Sigmoid colon (tissue), 7 donors: ENCODE measurements around the gene DAPL1. TPM values are rescaled to one million over a fixed set of nuclear protein-coding genes. Genes with fewer than 3 reads are reported as not detected.

ENCODE experiments used
- DNase-seq: peaks from one replicate; pipeline ENCODE4 v3.0.0-alpha.2; 2019
- H3K27ac ChIP-seq, 4 donors: fragments of 200-600 bp; sonication (generic); one replicate each; pipeline ENCODE4 v1.5.1; 2016 to 2019; ENCODE audit warnings: mild to moderate bottlenecking in 1 of 4
- H3K27me3 ChIP-seq, 3 donors: fragments of 200-600 bp; sonication (generic); one replicate each; pipeline ENCODE4 v1.5.1; 2019; ENCODE audit warnings: mild to moderate bottlenecking in 1 of 3
- H3K36me3 ChIP-seq, 4 donors: fragments of 200-600 bp; sonication (generic); one replicate each; pipeline ENCODE4 v1.5.1; 2016 to 2019
- H3K4me1 ChIP-seq, 4 donors: fragments of 200-600 bp; sonication (generic); one replicate each; pipeline ENCODE4 v1.5.1; 2017 to 2019
- H3K4me3 ChIP-seq, 4 donors: fragments of 200-600 bp; sonication (generic); one replicate each; pipeline ENCODE4 v1.5.1; 2017 to 2019; ENCODE audit warnings: mild to moderate bottlenecking in 2 of 4, moderate library complexity in 1 of 4
- H3K9me3 ChIP-seq, 4 donors: fragments of 200-600 bp in 3 of 4; sonication (generic) in 3 of 4; one replicate each; pipeline versions ENCODE4 v1.5.1 to v1.6.1; 2013 to 2019
- EP300 ChIP-seq, 4 donors: sonication (generic); formaldehyde crosslinking; IDR thresholded peaks; one replicate each; pipeline ENCODE4 v1.6.1; 2017; ENCODE audit warnings: antibody characterized with exemption in 4 of 4
- POLR2A ChIP-seq, 2 donors: fragments of 450-650 bp; IDR thresholded peaks; one replicate each; pipeline ENCODE4 v1.6.1; 2016; ENCODE audit warnings: antibody characterized with exemption in 2 of 2, mild to moderate bottlenecking in 2 of 2, moderate library complexity in 2 of 2
- POLR2AphosphoS5 ChIP-seq, 4 donors: sonication (generic); formaldehyde crosslinking; IDR thresholded peaks; one replicate each; pipeline ENCODE4 v1.6.1; 2017; ENCODE audit warnings: antibody characterized with exemption in 4 of 4
- WGBS, 2 donors: extraction: QIAGEN DNeasy Blood & Tissue Kit; methylation state at CpG; one replicate each; pipeline ENCODE4 v1.1.7; 2013; 5-methylcytosine and 5-hydroxymethylcytosine counted together
- intact Hi-C: fragments of 100-400 bp; cut with DNase I; formaldehyde crosslinking; loops from one replicate; pipeline ENCODE4 v1.15.1; 2023
- polyA plus RNA-seq, 3 donors: library from polyadenylated mRNA; stranded (reverse); fragments of 200-250 nt; gene quantifications; one replicate each; pipeline ENCODE4 v1.2.3, GENCODE V29; 2013
- total RNA-seq, 4 donors: library from RNA; depleted of rRNA; stranded (reverse); fragments of >200 nt; gene quantifications; one replicate each; pipeline ENCODE4 v1.1.0, GENCODE V29; 2016
- TF ChIP-seq, protein P1 (sequence below), 4 experiments: fragments of 450-650 bp in 3 of 4; fragments of 200-600 bp in 1 of 4; IDR thresholded peaks; one replicate each; pipeline ENCODE4 v1.5.1; 2016 to 2019; ENCODE audit warnings: antibody characterized with exemption in 4 of 4, mild to moderate bottlenecking in 3 of 4, moderate library complexity in 2 of 4
- donor health status: healthy with polysubstance abuse.
- donor health status: Bipolar disorder and iron deficiency.
- donor health status: healthy.

DAPL1 gene
- total and polyA plus RNA-seq, 7 donors, result 1.2 to 6.0 (median 4.1) TPM; not detected in 2

DNA sequence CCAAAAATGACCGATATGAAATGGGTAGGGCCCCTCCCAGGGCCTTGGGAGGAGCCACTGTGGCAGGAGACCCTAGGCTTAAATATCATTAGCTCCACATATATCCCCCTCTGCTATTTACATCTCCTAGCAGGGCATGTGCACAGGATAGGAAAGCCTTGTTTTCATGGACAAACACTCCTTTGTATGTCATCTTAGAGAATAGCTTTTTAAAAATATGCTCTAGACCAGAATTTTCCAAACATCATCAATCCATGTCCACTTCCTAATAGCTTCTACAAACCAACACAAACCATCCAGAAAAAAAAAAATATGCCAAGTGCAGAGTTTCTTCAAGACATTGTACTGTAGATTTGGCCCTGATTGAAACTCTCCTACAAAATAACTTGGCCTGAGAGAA lies 10.8 kb downstream of the DAPL1 start:
- H3K27ac ChIP-seq, result no peak overlapping the region
- no peak for DNase-seq
- intact Hi-C loops, result no loop called here
- WGBS, 2 donors, result 53 to 89% methylated on average over 1 of the region's 1 CpG
- no peak overlapping the region for H3K4me3 ChIP-seq
- no peaks in the 10 kb centered on the region for H3K9me3 ChIP-seq
- no peak for TF ChIP-seq EP300 (IDR thresholded peaks at IDR 0.05)
- no peak for TF ChIP-seq POLR2AphosphoS5 (IDR thresholded peaks at IDR 0.05)
- no peak for TF ChIP-seq POLR2A (IDR thresholded peaks at IDR 0.05)
- TF ChIP-seq, protein P1, sequence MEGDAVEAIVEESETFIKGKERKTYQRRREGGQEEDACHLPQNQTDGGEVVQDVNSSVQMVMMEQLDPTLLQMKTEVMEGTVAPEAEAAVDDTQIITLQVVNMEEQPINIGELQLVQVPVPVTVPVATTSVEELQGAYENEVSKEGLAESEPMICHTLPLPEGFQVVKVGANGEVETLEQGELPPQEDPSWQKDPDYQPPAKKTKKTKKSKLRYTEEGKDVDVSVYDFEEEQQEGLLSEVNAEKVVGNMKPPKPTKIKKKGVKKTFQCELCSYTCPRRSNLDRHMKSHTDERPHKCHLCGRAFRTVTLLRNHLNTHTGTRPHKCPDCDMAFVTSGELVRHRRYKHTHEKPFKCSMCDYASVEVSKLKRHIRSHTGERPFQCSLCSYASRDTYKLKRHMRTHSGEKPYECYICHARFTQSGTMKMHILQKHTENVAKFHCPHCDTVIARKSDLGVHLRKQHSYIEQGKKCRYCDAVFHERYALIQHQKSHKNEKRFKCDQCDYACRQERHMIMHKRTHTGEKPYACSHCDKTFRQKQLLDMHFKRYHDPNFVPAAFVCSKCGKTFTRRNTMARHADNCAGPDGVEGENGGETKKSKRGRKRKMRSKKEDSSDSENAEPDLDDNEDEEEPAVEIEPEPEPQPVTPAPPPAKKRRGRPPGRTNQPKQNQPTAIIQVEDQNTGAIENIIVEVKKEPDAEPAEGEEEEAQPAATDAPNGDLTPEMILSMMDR (IDR thresholded peaks at IDR 0.05), result no peak
- H3K27me3 ChIP-seq, result no peaks in the 10 kb centered on the region
- no peaks in the 10 kb centered on the region for H3K4me1 ChIP-seq
- no peaks in the 10 kb centered on the region for H3K36me3 ChIP-seq

DNA sequence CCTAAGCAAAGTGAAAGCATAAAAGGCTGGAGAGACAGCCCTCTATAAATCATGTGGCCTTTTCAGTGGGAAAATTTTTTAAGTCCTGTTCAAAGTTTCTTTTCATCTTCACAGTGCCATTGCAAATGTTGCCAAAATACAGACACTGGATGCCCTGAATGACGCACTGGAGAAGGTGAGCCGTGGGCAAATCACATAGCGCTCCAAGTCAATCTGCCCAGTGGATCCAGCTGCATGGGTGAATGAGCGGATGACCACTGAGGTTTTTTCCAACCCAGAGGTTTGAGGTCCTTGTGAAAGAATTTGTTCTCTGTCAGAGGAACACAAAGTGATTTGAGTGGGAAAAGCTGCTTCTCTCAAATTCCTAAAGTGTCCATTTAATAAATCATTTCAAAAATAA lies 11.8 kb downstream of the DAPL1 start:
- 94 to 95% methylated on average over 4 of the region's 4 CpGs for WGBS, 2 donors
- Histone ChIP-seq H3K4me3 (no peak overlapping the region), H3K36me3 (no peaks in the 10 kb centered on the region), H3K4me1 (no peaks in the 10 kb centered on the region), H3K27ac (no peak overlapping the region), H3K27me3 (no peaks in the 10 kb centered on the region), H3K9me3 (no peaks in the 10 kb centered on the region)
- DNase-seq, result no peak
- TF ChIP-seq, protein P1 (IDR thresholded peaks at IDR 0.05), result no peak
- TF ChIP-seq POLR2A (IDR thresholded peaks at IDR 0.05), result no peak
- no peak for TF ChIP-seq EP300 (IDR thresholded peaks at IDR 0.05)
- intact Hi-C loops, result no loop called here

DNA sequence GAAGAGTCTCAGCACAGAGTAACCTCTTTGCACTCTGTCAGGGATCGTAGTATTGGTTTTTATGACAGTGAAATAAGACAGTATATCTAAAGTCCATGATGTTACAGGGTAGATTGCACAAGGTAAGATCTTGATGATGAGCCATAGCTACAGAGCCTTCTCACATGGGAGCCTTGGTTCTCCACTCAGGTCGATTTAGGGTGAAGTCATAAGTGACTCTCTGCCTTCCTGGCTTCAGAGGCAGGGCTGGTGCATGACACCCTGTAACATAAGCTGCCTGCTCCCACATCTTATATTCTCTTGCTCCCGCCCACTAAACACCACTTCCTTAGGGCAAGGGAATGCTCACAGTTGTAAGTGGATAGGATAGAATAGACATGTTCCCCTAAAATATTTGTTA lies 13.3 kb downstream of the DAPL1 start:
- WGBS, 2 donors, result 88 to 91% methylated on average over 3 of the region's 3 CpGs
- Histone ChIP-seq H3K4me3 (no peak overlapping the region), H3K9me3 (no peaks in the 10 kb centered on the region), H3K27ac (no peak overlapping the region), H3K27me3 (no peaks in the 10 kb centered on the region), H3K4me1 (no peaks in the 10 kb centered on the region), H3K36me3 (no peaks in the 10 kb centered on the region)
- intact Hi-C loops, result no loop called here
- no peak for DNase-seq
- TF ChIP-seq, protein P1 (IDR thresholded peaks at IDR 0.05), result no peak
- no peak for TF ChIP-seq POLR2AphosphoS5 (IDR thresholded peaks at IDR 0.05)
- TF ChIP-seq EP300 (IDR thresholded peaks at IDR 0.05), result no peak
- no peak for TF ChIP-seq POLR2A (IDR thresholded peaks at IDR 0.05)

DNA sequence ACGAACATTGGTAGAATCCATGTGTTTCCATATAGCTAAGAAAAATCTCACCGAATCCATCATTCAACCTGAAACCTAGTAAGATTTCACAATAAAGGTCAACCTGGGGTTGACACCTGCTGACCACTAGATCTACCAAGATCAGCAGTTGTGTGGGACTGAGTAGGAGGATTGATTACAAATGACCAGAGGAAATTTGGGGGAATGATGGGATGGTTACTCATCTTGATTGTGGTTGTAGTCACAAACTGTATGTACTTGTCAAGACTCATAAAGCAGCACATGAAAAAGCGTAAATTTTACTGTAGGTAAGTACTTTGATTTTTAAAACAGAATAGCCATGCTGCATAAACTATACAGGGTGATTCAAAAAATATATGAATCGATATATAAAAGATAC lies 14.7 kb downstream of the DAPL1 start:
- no peaks in the 10 kb centered on the region for H3K27me3 ChIP-seq
- no peak overlapping the region for H3K27ac ChIP-seq
- TF ChIP-seq, protein P1 (IDR thresholded peaks at IDR 0.05), result no peak
- no peak for TF ChIP-seq EP300 (IDR thresholded peaks at IDR 0.05)
- TF ChIP-seq POLR2AphosphoS5 (IDR thresholded peaks at IDR 0.05), result no peak
- no peak for TF ChIP-seq POLR2A (IDR thresholded peaks at IDR 0.05)
- DNase-seq, result no peak
- 65 to 68% methylated on average over 4 of the region's 4 CpGs for WGBS, 2 donors
- no peaks in the 10 kb centered on the region for H3K36me3 ChIP-seq
- H3K4me1 ChIP-seq, result no peaks in the 10 kb centered on the region
- no peak overlapping the region for H3K4me3 ChIP-seq
- no peaks in the 10 kb centered on the region for H3K9me3 ChIP-seq
- intact Hi-C loops, result no loop called here

DNA sequence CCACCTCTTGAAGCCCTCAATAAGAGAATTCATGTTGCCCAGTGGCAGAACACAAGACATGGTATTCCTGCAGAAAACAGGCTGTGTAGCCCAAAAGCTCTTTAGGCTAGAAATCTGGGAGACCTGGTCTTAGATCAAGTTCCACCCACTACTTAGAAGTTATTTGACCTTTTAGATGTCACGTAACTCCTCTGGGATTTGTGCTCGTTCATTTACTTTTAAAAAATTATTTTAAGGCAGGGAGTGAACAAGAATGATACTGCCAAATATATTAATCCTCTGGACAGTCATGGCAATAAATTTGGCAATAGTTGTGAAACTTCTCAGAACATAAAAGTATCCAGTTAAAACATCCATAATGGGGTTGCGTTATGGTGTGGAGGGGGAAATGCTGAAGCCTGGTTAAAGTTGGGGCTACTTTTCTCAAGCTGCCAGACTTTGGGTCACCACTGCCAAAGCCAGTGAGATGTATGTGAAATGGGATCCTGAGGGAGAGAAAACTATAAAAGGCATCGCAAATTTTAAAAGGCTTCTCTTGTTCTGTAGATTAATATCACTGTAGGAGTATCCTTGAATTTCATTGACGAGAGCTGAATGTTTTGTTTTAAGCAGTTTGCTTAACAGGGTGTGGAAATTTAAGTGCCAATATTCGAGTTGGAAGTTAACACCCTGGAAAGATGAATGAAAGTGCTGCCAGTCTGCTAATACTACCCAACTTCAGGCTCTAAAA lies 15.8 kb downstream of the DAPL1 start:
- no peak for DNase-seq
- no peaks in the 10 kb centered on the region for H3K27me3 ChIP-seq
- TF ChIP-seq POLR2A (IDR thresholded peaks at IDR 0.05), result no peak
- no peak for TF ChIP-seq POLR2AphosphoS5 (IDR thresholded peaks at IDR 0.05)
- TF ChIP-seq EP300 (IDR thresholded peaks at IDR 0.05), result no peak
- TF ChIP-seq, protein P1 (IDR thresholded peaks at IDR 0.05), result no peak
- no peaks in the 10 kb centered on the region for H3K9me3 ChIP-seq
- no peak overlapping the region for H3K4me3 ChIP-seq
- 51 to 65% methylated on average over 6 of the region's 6 CpGs for WGBS, 2 donors
- intact Hi-C loops, result no loop called here
- H3K4me1 ChIP-seq, result no peaks in the 10 kb centered on the region
- no peaks in the 10 kb centered on the region for H3K36me3 ChIP-seq
- no peak overlapping the region for H3K27ac ChIP-seq
